NOMO-1 treated with dmso at 0.1 percent for 144 hours (cell line): ENCODE measurements around the gene OR6N1.

ENCODE experiments used
- DNase-seq: peaks from one replicate; lab custom pipeline; 2025; ENCODE audit not compliant: unreplicated experiment; lab: John Stamatoyannopoulos, UW

Gene OR6N1

GRCh38 chr1:158752155-158752712 is 19.8 kb downstream of the OR6N1 start:
- no peak for DNase-seq

GRCh38 chr1:158735848-158736247 is 36.1 kb downstream of the OR6N1 start:
- DNase-seq: no peak

- no peak for DNase-seq
Observed at GRCh38 chr1:158732524-158732923, 39.5 kb downstream of the OR6N1 start.

GRCh38 chr1:158731707-158732106 is 40.3 kb downstream of the OR6N1 start:
- no peak for DNase-seq

- no peak for DNase-seq
Observed at GRCh38 chr1:158730453-158730852, 41.5 kb downstream of the OR6N1 start.

GRCh38 chr1:158728510-158729225 is 43.3 kb downstream of the OR6N1 start:
- no peak for DNase-seq

GRCh38 chr1:158724442-158724841 is 47.6 kb downstream of the OR6N1 start:
- no peak for DNase-seq

- DNase-seq: no peak
Observed at GRCh38 chr1:158720620-158721019, 51.4 kb downstream of the OR6N1 start, which contains the start of gene OR6K3. Gene OR6K3 (minus strand): TSS chr1:158720720. CDS start chr1:158718115, 2,605 bp downstream.

- no peak for DNase-seq
Observed at GRCh38 chr1:158719664-158720063, 52.3 kb downstream of the OR6N1 start.

GRCh38 chr1:158717344-158717743 is 54.7 kb downstream of the OR6N1 start:
- DNase-seq: no peak

- no peak for DNase-seq
Observed at GRCh38 chr1:158716335-158716734, 55.7 kb downstream of the OR6N1 start.

GRCh38 chr1:158714754-158715153 is 57.2 kb downstream of the OR6N1 start:
- no peak for DNase-seq
